DND-41 (cell line): Measurements from ENCODE around the gene ADGRL4.

Experiments used
- CTCF ChIP-seq: IDR thresholded peaks from 2 replicates; pipeline ENCODE4 v1.5.1; 2012; ENCODE audit warnings: borderline replicate concordance, low read length, moderate library complexity, mild to moderate bottlenecking; ENCODE audit not compliant: poor library complexity, severe bottlenecking; ENCODE audit errors: extremely low read depth
- EZH2 ChIP-seq: IDR thresholded peaks from 3 replicates; pipeline ENCODE4 v1.6.1; 2012; ENCODE audit warnings: borderline replicate concordance, low read depth, mild to moderate bottlenecking, moderate library complexity, low read length, inconsistent platforms; ENCODE audit not compliant: severe bottlenecking

GRCh38 chr1:79042117-79042516, 35.6 kb upstream of the ADGRL4 start:
- TF ChIP-seq CTCF = no peak
- no peak for TF ChIP-seq EZH2
